Measurements from ENCODE around the gene RPL28.

Gene RPL28

GRCh38 chr19:55443824-55444480, 58.2 kb downstream of the RPL28 start:
- Histone ChIP-seq H3K14ac (ENCODE audit: low read length) (no peak overlapping the region), H3K4me2 (ENCODE audit: insufficient read depth, low read length, poor library complexity, severe bottlenecking) (no peak overlapping the region), H3K36me3 (replicated peaks in 1 of 2; ENCODE audit: control insufficient read depth in 2 of 2, insufficient read depth in 2 of 2, low read length in 2 of 2) (no peaks in the 10 kb centered on the region), H3K4me3 (ENCODE audit: low read length in 2 of 2) (no peak overlapping the region), H3K23ac (ENCODE audit: low read depth, low read length, poor library complexity) (peak overlapping the region; percentile 3), H4K8ac (ENCODE audit: low read depth, low read length) (no peak overlapping the region), H3K79me1 (ENCODE audit: low read depth, low read length) (peaks cover 2% of the 10 kb centered on the region), H3K4me1 (ENCODE audit: control insufficient read depth in 2 of 2, insufficient read depth in 1 of 2, low read depth in 1 of 2, low read length in 2 of 2) (peaks cover 6 to 15% of the 10 kb centered on the region in 2 donors), H3K27me3 (ENCODE audit: control insufficient read depth in 3 of 3, insufficient read depth in 3 of 3, low read depth in 1 of 3, low read length in 3 of 3) (peaks cover 32 to 91% (median 69%) of the 10 kb centered on the region in 3 experiments), H3K27ac (replicated peaks; ENCODE audit: low read length) (no peak overlapping the region), H2AFZ (ENCODE audit: low read length) (no peak overlapping the region), H2BK5ac (ENCODE audit: low read length) (no peak overlapping the region), H4K91ac (ENCODE audit: low read depth, low read length, poor library complexity) (no peak overlapping the region), H2BK120ac (ENCODE audit: low read depth, low read length) (no peak overlapping the region), H3K18ac (ENCODE audit: low read length) (no peak overlapping the region), H2BK15ac (ENCODE audit: low read length) (peak overlapping the region; percentile 21), H3K9me3 (replicated peaks in 1 of 2; ENCODE audit: control insufficient read depth in 2 of 2, insufficient read depth in 1 of 2, low read depth in 1 of 2, low read length in 2 of 2) (peaks cover 0 to 3% of the 10 kb centered on the region in 2 donors), H2AK5ac (ENCODE audit: low read depth, low read length) (no peak overlapping the region), H3K4ac (ENCODE audit: low read length) (no peak overlapping the region), H2BK12ac (ENCODE audit: low read length) (no peak overlapping the region), H3K9ac (ENCODE audit: low read depth, low read length, poor library complexity) (no peak overlapping the region)
- WGBS, 2 donors (ENCODE audit: extremely low coverage in 2 of 2, insufficient read length in 2 of 2, insufficient replicate concordance in 1 of 2) = no CpG with 5 or more reads among the region's 18 CpGs
- DNase-seq (ENCODE audit: low spot score) = no peak

GRCh38 chr19:55444646-55445045, 58.9 kb downstream of the RPL28 start:
- no peak overlapping the region for H2AFZ ChIP-seq (ENCODE audit: low read length)
- no peak overlapping the region for H3K4me3 ChIP-seq (ENCODE audit: low read length in 2 of 2)
- H4K8ac ChIP-seq (ENCODE audit: low read depth, low read length) = no peak overlapping the region
- H3K27ac ChIP-seq (replicated peaks; ENCODE audit: low read length) = no peak overlapping the region
- H3K9ac ChIP-seq (ENCODE audit: low read depth, low read length, poor library complexity) = no peak overlapping the region
- no peak overlapping the region for H2BK12ac ChIP-seq (ENCODE audit: low read length)
- H3K9me3 ChIP-seq (replicated peaks in 1 of 2; ENCODE audit: control insufficient read depth in 2 of 2, insufficient read depth in 1 of 2, low read depth in 1 of 2, low read length in 2 of 2) = peaks cover 0 to 2% of the 10 kb centered on the region in 2 donors
- no peak overlapping the region for H4K91ac ChIP-seq (ENCODE audit: low read depth, low read length, poor library complexity)
- H3K23ac ChIP-seq (ENCODE audit: low read depth, low read length, poor library complexity) = no peak overlapping the region
- no peak overlapping the region for H2BK120ac ChIP-seq (ENCODE audit: low read depth, low read length)
- peaks cover 36 to 91% (median 63%) of the 10 kb centered on the region in 3 experiments for H3K27me3 ChIP-seq (ENCODE audit: control insufficient read depth in 3 of 3, insufficient read depth in 3 of 3, low read depth in 1 of 3, low read length in 3 of 3)
- DNase-seq (ENCODE audit: low spot score) = no peak
- peaks cover 2% of the 10 kb centered on the region for H3K79me1 ChIP-seq (ENCODE audit: low read depth, low read length)
- no peak overlapping the region for H3K4me2 ChIP-seq (ENCODE audit: insufficient read depth, low read length, poor library complexity, severe bottlenecking)
- H2AK5ac ChIP-seq (ENCODE audit: low read depth, low read length) = no peak overlapping the region
- WGBS, 2 donors (ENCODE audit: extremely low coverage in 2 of 2, insufficient read length in 2 of 2, insufficient replicate concordance in 1 of 2) = no CpG with 5 or more reads among the region's 11 CpGs
- H2BK5ac ChIP-seq (ENCODE audit: low read length) = no peak overlapping the region
- no peaks in the 10 kb centered on the region for H3K36me3 ChIP-seq (replicated peaks in 1 of 2; ENCODE audit: control insufficient read depth in 2 of 2, insufficient read depth in 2 of 2, low read length in 2 of 2)
- no peak overlapping the region for H3K4ac ChIP-seq (ENCODE audit: low read length)
- no peak overlapping the region for H2BK15ac ChIP-seq (ENCODE audit: low read length)
- peaks cover 9 to 19% of the 10 kb centered on the region in 2 donors for H3K4me1 ChIP-seq (ENCODE audit: control insufficient read depth in 2 of 2, insufficient read depth in 1 of 2, low read depth in 1 of 2, low read length in 2 of 2)
- no peak overlapping the region for H3K18ac ChIP-seq (ENCODE audit: low read length)
- no peak overlapping the region for H3K14ac ChIP-seq (ENCODE audit: low read length)

GRCh38 chr19:55446060-55446459, 60.3 kb downstream of the RPL28 start:
- Histone ChIP-seq H2AFZ (ENCODE audit: low read length) (no peak overlapping the region), H3K4me1 (ENCODE audit: control insufficient read depth in 2 of 2, insufficient read depth in 1 of 2, low read depth in 1 of 2, low read length in 2 of 2) (peaks cover 9 to 22% of the 10 kb centered on the region in 2 donors), H3K4me3 (ENCODE audit: low read length in 2 of 2) (no peak overlapping the region), H2BK15ac (ENCODE audit: low read length) (no peak overlapping the region), H3K14ac (ENCODE audit: low read length) (no peak overlapping the region), H3K4ac (ENCODE audit: low read length) (no peak overlapping the region), H3K4me2 (ENCODE audit: insufficient read depth, low read length, poor library complexity, severe bottlenecking) (no peak overlapping the region), H3K18ac (ENCODE audit: low read length) (no peak overlapping the region), H2AK5ac (ENCODE audit: low read depth, low read length) (no peak overlapping the region), H3K79me1 (ENCODE audit: low read depth, low read length) (peaks cover 2% of the 10 kb centered on the region), H3K9me3 (replicated peaks in 1 of 2; ENCODE audit: control insufficient read depth in 2 of 2, insufficient read depth in 1 of 2, low read depth in 1 of 2, low read length in 2 of 2) (peaks cover 0 to 2% of the 10 kb centered on the region in 2 donors), H2BK12ac (ENCODE audit: low read length) (no peak overlapping the region), H3K23ac (ENCODE audit: low read depth, low read length, poor library complexity) (no peak overlapping the region), H3K27ac (replicated peaks; ENCODE audit: low read length) (no peak overlapping the region), H2BK5ac (ENCODE audit: low read length) (no peak overlapping the region), H3K9ac (ENCODE audit: low read depth, low read length, poor library complexity) (no peak overlapping the region), H2BK120ac (ENCODE audit: low read depth, low read length) (no peak overlapping the region), H3K27me3 (ENCODE audit: control insufficient read depth in 3 of 3, insufficient read depth in 3 of 3, low read depth in 1 of 3, low read length in 3 of 3) (peaks cover 29 to 90% (median 56%) of the 10 kb centered on the region in 3 experiments), H4K91ac (ENCODE audit: low read depth, low read length, poor library complexity) (no peak overlapping the region), H3K36me3 (replicated peaks in 1 of 2; ENCODE audit: control insufficient read depth in 2 of 2, insufficient read depth in 2 of 2, low read length in 2 of 2) (no peaks in the 10 kb centered on the region), H4K8ac (ENCODE audit: low read depth, low read length) (no peak overlapping the region)
- no CpG with 5 or more reads among the region's 8 CpGs for WGBS, 2 donors (ENCODE audit: extremely low coverage in 2 of 2, insufficient read length in 2 of 2, insufficient replicate concordance in 1 of 2)
- DNase-seq (ENCODE audit: low spot score) = no peak

- Histone ChIP-seq H3K4me3 (ENCODE audit: low read length in 2 of 2) (no peak overlapping the region), H3K27me3 (ENCODE audit: control insufficient read depth in 3 of 3, insufficient read depth in 3 of 3, low read depth in 1 of 3, low read length in 3 of 3) (peaks cover 23 to 89% (median 45%) of the 10 kb centered on the region in 3 experiments)
Observed at GRCh38 chr19:55447421-55448174, 61.9 kb downstream of the RPL28 start.

More at GRCh38 chr19:55447421-55448174, 61.9 kb downstream of the RPL28 start:
- no peak overlapping the region for H2AK5ac ChIP-seq (ENCODE audit: low read depth, low read length)
- H2AFZ ChIP-seq (ENCODE audit: low read length) = no peak overlapping the region
- peak overlapping the region; percentile 30 for H2BK12ac ChIP-seq (ENCODE audit: low read length)
- H3K23ac ChIP-seq (ENCODE audit: low read depth, low read length, poor library complexity) = peak overlapping the region; percentile 80
- no peak overlapping the region for H4K91ac ChIP-seq (ENCODE audit: low read depth, low read length, poor library complexity)
- H3K36me3 ChIP-seq (replicated peaks in 1 of 2; ENCODE audit: control insufficient read depth in 2 of 2, insufficient read depth in 2 of 2, low read length in 2 of 2) = no peaks in the 10 kb centered on the region
- no peak overlapping the region for H2BK5ac ChIP-seq (ENCODE audit: low read length)
- peaks cover 2% of the 10 kb centered on the region for H3K79me1 ChIP-seq (ENCODE audit: low read depth, low read length)
- peak overlapping the region; percentile 71 for H3K14ac ChIP-seq (ENCODE audit: low read length)
- WGBS, 2 donors (ENCODE audit: extremely low coverage in 2 of 2, insufficient read length in 2 of 2, insufficient replicate concordance in 1 of 2) = no CpG with 5 or more reads among the region's 16 CpGs
- no peak overlapping the region for H3K27ac ChIP-seq (replicated peaks; ENCODE audit: low read length)
- H3K4ac ChIP-seq (ENCODE audit: low read length) = no peak overlapping the region
- no peak overlapping the region for H2BK120ac ChIP-seq (ENCODE audit: low read depth, low read length)
- peak overlapping the region; percentile 35 for H3K18ac ChIP-seq (ENCODE audit: low read length)
- H3K4me1 ChIP-seq (ENCODE audit: control insufficient read depth in 2 of 2, insufficient read depth in 1 of 2, low read depth in 1 of 2, low read length in 2 of 2) = peaks cover 14 to 23% of the 10 kb centered on the region in 2 donors
- H3K9me3 ChIP-seq (replicated peaks in 1 of 2; ENCODE audit: control insufficient read depth in 2 of 2, insufficient read depth in 1 of 2, low read depth in 1 of 2, low read length in 2 of 2) = peaks cover 0 to 2% of the 10 kb centered on the region in 2 donors
- DNase-seq (ENCODE audit: low spot score) = no peak
- peak overlapping the region; percentile 3 for H2BK15ac ChIP-seq (ENCODE audit: low read length)
- peak overlapping the region; percentile 78 for H3K9ac ChIP-seq (ENCODE audit: low read depth, low read length, poor library complexity)
- H4K8ac ChIP-seq (ENCODE audit: low read depth, low read length) = no peak overlapping the region
- H3K4me2 ChIP-seq (ENCODE audit: insufficient read depth, low read length, poor library complexity, severe bottlenecking) = no peak overlapping the region

Measured in neuronal stem cell (in vitro differentiated cells).